ENCODE measurements around the gene NBPF4.

NBPF4 gene

GRCh38 chr1:108200687-108201051 lies 43.2 kb downstream of the NBPF4 start:
- no peak for DNase-seq (ENCODE audit: low spot score)
- WGBS, 2 donors (ENCODE audit: extremely low coverage in 2 of 2, insufficient read length in 2 of 2, insufficient replicate concordance in 1 of 2): no CpG with 5 or more reads among the region's 10 CpGs
- Histone ChIP-seq H3K36me3 (replicated peaks in 1 of 2; ENCODE audit: control insufficient read depth in 2 of 2, insufficient read depth in 2 of 2, low read length in 2 of 2) (peaks cover 5 to 28% of the 10 kb centered on the region in 2 donors), H2BK15ac (ENCODE audit: low read length) (no peak overlapping the region), H3K23ac (ENCODE audit: low read depth, low read length, poor library complexity) (peak overlapping the region; percentile 99), H3K4me3 (ENCODE audit: low read length in 2 of 2) (peak overlapping the region; percentile 95 to 99), H3K4me2 (ENCODE audit: insufficient read depth, low read length, poor library complexity, severe bottlenecking) (peak overlapping the region; percentile 90), H3K9me3 (replicated peaks in 1 of 2; ENCODE audit: control insufficient read depth in 2 of 2, insufficient read depth in 1 of 2, low read depth in 1 of 2, low read length in 2 of 2) (peaks cover 0 to 29% of the 10 kb centered on the region in 2 donors), H3K18ac (ENCODE audit: low read length) (peak overlapping the region; percentile 91), H4K8ac (ENCODE audit: low read depth, low read length) (no peak overlapping the region), H3K9ac (ENCODE audit: low read depth, low read length, poor library complexity) (peak overlapping the region; percentile 91), H2BK12ac (ENCODE audit: low read length) (no peak overlapping the region), H3K79me1 (ENCODE audit: low read depth, low read length) (peaks cover 3% of the 10 kb centered on the region), H2BK5ac (ENCODE audit: low read length) (no peak overlapping the region), H2AK5ac (ENCODE audit: low read depth, low read length) (no peak overlapping the region), H2BK120ac (ENCODE audit: low read depth, low read length) (no peak overlapping the region), H3K27me3 (ENCODE audit: control insufficient read depth in 3 of 3, insufficient read depth in 3 of 3, low read depth in 1 of 3, low read length in 3 of 3) (no peaks in the 10 kb centered on the region), H2AFZ (ENCODE audit: low read length) (peak overlapping the region; percentile 92), H4K91ac (ENCODE audit: low read depth, low read length, poor library complexity) (no peak overlapping the region), H3K27ac (replicated peaks; ENCODE audit: low read length) (peak overlapping the region; percentile 55), H3K4ac (ENCODE audit: low read length) (no peak overlapping the region), H3K14ac (ENCODE audit: low read length) (no peak overlapping the region), H3K4me1 (ENCODE audit: control insufficient read depth in 2 of 2, insufficient read depth in 1 of 2, low read depth in 1 of 2, low read length in 2 of 2) (peaks cover 6% of the 10 kb centered on the region in 2 donors)

GRCh38 chr1:108199781-108200686 lies 43.8 kb downstream of the NBPF4 start, which contains the start of gene SLC25A24:
Gene SLC25A24 (minus strand): TSS chr1:108200343. CDS start chr1:108200138, 205 bp downstream.
- H4K8ac ChIP-seq (ENCODE audit: low read depth, low read length): peak within 1 kb of the TSS; percentile 86
- H2AFZ ChIP-seq (ENCODE audit: low read length): peak within 1 kb of the TSS; percentile 92
- H2AK5ac ChIP-seq (ENCODE audit: low read depth, low read length): peak within 1 kb of the TSS; percentile 85
- H3K4ac ChIP-seq (ENCODE audit: low read length): peak within 1 kb of the TSS; percentile 92
- H3K27ac ChIP-seq (replicated peaks; ENCODE audit: low read length): peak within 1 kb of the TSS; percentile 61
- peak; percentile 73 for DNase-seq (ENCODE audit: low spot score)
- H3K36me3 ChIP-seq (replicated peaks in 1 of 2; ENCODE audit: control insufficient read depth in 2 of 2, insufficient read depth in 2 of 2, low read length in 2 of 2): peaks cover 6 to 34% of the 10 kb centered on the region in 2 donors
- WGBS, 2 donors (ENCODE audit: extremely low coverage in 2 of 2, insufficient read length in 2 of 2, insufficient replicate concordance in 1 of 2): no CpG with 5 or more reads among the region's 97 CpGs
- H2BK5ac ChIP-seq (ENCODE audit: low read length): peak within 1 kb of the TSS; percentile 76
- peaks cover 0 to 36% of the 10 kb centered on the region in 2 donors for H3K9me3 ChIP-seq (replicated peaks in 1 of 2; ENCODE audit: control insufficient read depth in 2 of 2, insufficient read depth in 1 of 2, low read depth in 1 of 2, low read length in 2 of 2)
- peak within 1 kb of the TSS; percentile 99 for H3K14ac ChIP-seq (ENCODE audit: low read length)
- H4K91ac ChIP-seq (ENCODE audit: low read depth, low read length, poor library complexity): no peak within 1 kb of the TSS
- H3K18ac ChIP-seq (ENCODE audit: low read length): peak within 1 kb of the TSS; percentile 99
- peaks cover 6% of the 10 kb centered on the region in 2 donors for H3K4me1 ChIP-seq (ENCODE audit: control insufficient read depth in 2 of 2, insufficient read depth in 1 of 2, low read depth in 1 of 2, low read length in 2 of 2)
- H2BK120ac ChIP-seq (ENCODE audit: low read depth, low read length): peak within 1 kb of the TSS; percentile 90
- no peaks in the 10 kb centered on the region for H3K27me3 ChIP-seq (ENCODE audit: control insufficient read depth in 3 of 3, insufficient read depth in 3 of 3, low read depth in 1 of 3, low read length in 3 of 3)
- peak within 1 kb of the TSS; percentile 90 for H3K4me2 ChIP-seq (ENCODE audit: insufficient read depth, low read length, poor library complexity, severe bottlenecking)
- H2BK15ac ChIP-seq (ENCODE audit: low read length): no peak within 1 kb of the TSS
- H3K9ac ChIP-seq (ENCODE audit: low read depth, low read length, poor library complexity): peak within 1 kb of the TSS; percentile 99
- H3K4me3 ChIP-seq (ENCODE audit: low read length in 2 of 2): peak within 1 kb of the TSS; percentile 95 to 99
- peaks cover 3% of the 10 kb centered on the region for H3K79me1 ChIP-seq (ENCODE audit: low read depth, low read length)
- peak within 1 kb of the TSS; percentile 99 for H3K23ac ChIP-seq (ENCODE audit: low read depth, low read length, poor library complexity)
- H2BK12ac ChIP-seq (ENCODE audit: low read length): peak within 1 kb of the TSS; percentile 49

GRCh38 chr1:108199201-108199691 lies 44.6 kb downstream of the NBPF4 start:
- Histone ChIP-seq H3K9ac (ENCODE audit: low read depth, low read length, poor library complexity) (no peak overlapping the region), H3K27ac (replicated peaks; ENCODE audit: low read length) (no peak overlapping the region), H4K8ac (ENCODE audit: low read depth, low read length) (no peak overlapping the region), H2BK12ac (ENCODE audit: low read length) (no peak overlapping the region), H3K27me3 (ENCODE audit: control insufficient read depth in 3 of 3, insufficient read depth in 3 of 3, low read depth in 1 of 3, low read length in 3 of 3) (no peaks in the 10 kb centered on the region), H3K4me2 (ENCODE audit: insufficient read depth, low read length, poor library complexity, severe bottlenecking) (peak overlapping the region; percentile 68), H3K4ac (ENCODE audit: low read length) (no peak overlapping the region), H3K4me1 (ENCODE audit: control insufficient read depth in 2 of 2, insufficient read depth in 1 of 2, low read depth in 1 of 2, low read length in 2 of 2) (peaks cover 6% of the 10 kb centered on the region in 2 donors), H3K4me3 (ENCODE audit: low read length in 2 of 2) (peak overlapping the region; percentile 95 to 99), H3K23ac (ENCODE audit: low read depth, low read length, poor library complexity) (no peak overlapping the region), H3K14ac (ENCODE audit: low read length) (no peak overlapping the region), H2BK15ac (ENCODE audit: low read length) (no peak overlapping the region), H2BK5ac (ENCODE audit: low read length) (no peak overlapping the region), H2AFZ (ENCODE audit: low read length) (peak overlapping the region; percentile 92), H3K18ac (ENCODE audit: low read length) (no peak overlapping the region), H3K9me3 (replicated peaks in 1 of 2; ENCODE audit: control insufficient read depth in 2 of 2, insufficient read depth in 1 of 2, low read depth in 1 of 2, low read length in 2 of 2) (peaks cover 0 to 39% of the 10 kb centered on the region in 2 donors), H2BK120ac (ENCODE audit: low read depth, low read length) (no peak overlapping the region), H4K91ac (ENCODE audit: low read depth, low read length, poor library complexity) (no peak overlapping the region), H3K36me3 (replicated peaks in 1 of 2; ENCODE audit: control insufficient read depth in 2 of 2, insufficient read depth in 2 of 2, low read length in 2 of 2) (peaks cover 8 to 42% of the 10 kb centered on the region in 2 donors), H2AK5ac (ENCODE audit: low read depth, low read length) (no peak overlapping the region), H3K79me1 (ENCODE audit: low read depth, low read length) (peaks cover 3% of the 10 kb centered on the region)
- WGBS, 2 donors (ENCODE audit: extremely low coverage in 2 of 2, insufficient read length in 2 of 2, insufficient replicate concordance in 1 of 2): no CpG with 5 or more reads among the region's 9 CpGs
- peak; percentile 3 for DNase-seq (ENCODE audit: low spot score)

- no peak overlapping the region for H3K4me2 ChIP-seq (ENCODE audit: insufficient read depth, low read length, poor library complexity, severe bottlenecking)
- H3K14ac ChIP-seq (ENCODE audit: low read length): no peak overlapping the region
- peaks cover 20 to 73% of the 10 kb centered on the region in 2 donors for H3K36me3 ChIP-seq (replicated peaks in 1 of 2; ENCODE audit: control insufficient read depth in 2 of 2, insufficient read depth in 2 of 2, low read length in 2 of 2)
- no peaks in the 10 kb centered on the region for H3K27me3 ChIP-seq (ENCODE audit: control insufficient read depth in 3 of 3, insufficient read depth in 3 of 3, low read depth in 1 of 3, low read length in 3 of 3)
- H2BK15ac ChIP-seq (ENCODE audit: low read length): no peak overlapping the region
- peaks cover 3% of the 10 kb centered on the region for H3K79me1 ChIP-seq (ENCODE audit: low read depth, low read length)
- H3K4ac ChIP-seq (ENCODE audit: low read length): no peak overlapping the region
- H3K9ac ChIP-seq (ENCODE audit: low read depth, low read length, poor library complexity): no peak overlapping the region
- no peak overlapping the region for H3K4me3 ChIP-seq (ENCODE audit: low read length in 2 of 2)
- H4K91ac ChIP-seq (ENCODE audit: low read depth, low read length, poor library complexity): no peak overlapping the region
- H2AK5ac ChIP-seq (ENCODE audit: low read depth, low read length): no peak overlapping the region
- no peak overlapping the region for H3K27ac ChIP-seq (replicated peaks; ENCODE audit: low read length)
- H2AFZ ChIP-seq (ENCODE audit: low read length): no peak overlapping the region
- DNase-seq (ENCODE audit: low spot score): no peak
- no peak overlapping the region for H3K23ac ChIP-seq (ENCODE audit: low read depth, low read length, poor library complexity)
- H2BK12ac ChIP-seq (ENCODE audit: low read length): no peak overlapping the region
- peaks cover 8 to 57% of the 10 kb centered on the region in 2 donors for H3K9me3 ChIP-seq (replicated peaks in 1 of 2; ENCODE audit: control insufficient read depth in 2 of 2, insufficient read depth in 1 of 2, low read depth in 1 of 2, low read length in 2 of 2)
- H2BK120ac ChIP-seq (ENCODE audit: low read depth, low read length): no peak overlapping the region
- WGBS, 2 donors (ENCODE audit: extremely low coverage in 2 of 2, insufficient read length in 2 of 2, insufficient replicate concordance in 1 of 2): no CpG with 5 or more reads among the region's 1 CpG
- H2BK5ac ChIP-seq (ENCODE audit: low read length): no peak overlapping the region
- H3K18ac ChIP-seq (ENCODE audit: low read length): no peak overlapping the region
- H3K4me1 ChIP-seq (ENCODE audit: control insufficient read depth in 2 of 2, insufficient read depth in 1 of 2, low read depth in 1 of 2, low read length in 2 of 2): peaks cover 0 to 6% of the 10 kb centered on the region in 2 donors
- no peak overlapping the region for H4K8ac ChIP-seq (ENCODE audit: low read depth, low read length)
Observed at GRCh38 chr1:108194051-108194450, 49.8 kb downstream of the NBPF4 start.

Data from neuronal stem cell (in vitro differentiated cells).